K562 (cell line): ENCODE measurements around the gene USP4. TPM values are rescaled to one million over a fixed set of nuclear protein-coding genes. Genes with fewer than 3 reads are reported as not detected.

Experiments
- ATAC-seq: fragments of 200-7000 bp; cut with Tn5 transposase; 3 replicates; pipeline ENCODE4 v1.9.1; 2020; ENCODE audit warnings: moderate library complexity
- BruUV-seq: library from RNA; stranded (reverse); fragments of 400-500 nt; replicated peaks from 2 replicates; lab custom pipeline; 2021; lab: Mats Ljungman, UMichigan
- CTCF ChIA-PET: fragments of 300-600 bp; formaldehyde crosslinking; extraction: SDS; loops from one replicate; lab custom pipeline; 2021; ENCODE audit warnings: low intra/inter-chr PET ratio; lab: Yijun Ruan, JAX
- POLR2A ChIA-PET: fragments of 300-600, 350-650 bp; sonication (Branson Sonifier 250); formaldehyde crosslinking; extraction: SDS; loops from one replicate; lab custom pipeline; 2021; ENCODE audit warnings: antibody characterized with exemption, inconsistent platforms; lab: Yijun Ruan, JAX
- DNase-seq, 4 experiments: peaks; one replicate each; pipeline versions ENCODE4 v3.0.0 to v3.0.0-alpha.2; 2011 to 2018; ENCODE audit warnings: low spot score in 3 of 4, mixed read lengths in 3 of 4; ENCODE audit errors: extremely low read depth in 1 of 4
- FAIRE-seq: peaks from 2 replicates; lab custom pipeline; 2011; peaks lifted over from hg19 to GRCh38; lab: Jason Lieb, UNC
- H2AFZ ChIP-seq: 2 replicates; pipeline ENCODE4 v1.6.0; 2011; ENCODE audit warnings: low read depth, low read length, control low read depth, inconsistent platforms
- H3K27ac ChIP-seq: fragments of 200-600 bp; 3 replicates; pipeline ENCODE4 v1.8.0; 2011; ENCODE audit warnings: low read depth, mild to moderate bottlenecking, control low read depth, inconsistent platforms, low read length, moderate library complexity, mixed read lengths; ENCODE audit errors: extremely low read depth
- H3K27me3 ChIP-seq, 2 experiments: fragments of 300-600 bp in 1 of 2; 2 replicates in 1 of 2; 3 replicates in 1 of 2; pipeline versions ENCODE4 v1.6.0 to v1.8.0; 2011; ENCODE audit warnings: inconsistent platforms in 2 of 2, low read length in 2 of 2, mild to moderate bottlenecking in 1 of 2, mixed read lengths in 1 of 2, moderate library complexity in 1 of 2; ENCODE audit not compliant: control insufficient read depth in 2 of 2, insufficient read depth in 2 of 2
- H3K36me3 ChIP-seq: fragments of 300-600 bp; 3 replicates; pipeline ENCODE4 v1.8.0; 2011; ENCODE audit warnings: mild to moderate bottlenecking, low read length, inconsistent platforms; ENCODE audit not compliant: control insufficient read depth, insufficient read depth
- H3K4me1 ChIP-seq, 2 experiments: fragments of 200-600 bp in 1 of 2; replicated peaks in 1 of 2; 2 replicates in 1 of 2; 3 replicates in 1 of 2; pipeline versions ENCODE4 v1.5.1 to v1.8.0; 2011; ENCODE audit warnings: inconsistent platforms in 2 of 2, low read length in 2 of 2, mild to moderate bottlenecking in 1 of 2, mixed read lengths in 1 of 2, moderate library complexity in 1 of 2; ENCODE audit not compliant: control insufficient read depth in 2 of 2, insufficient read depth in 2 of 2
- H3K4me2 ChIP-seq: 2 replicates; pipeline ENCODE4 v1.6.1; 2011; ENCODE audit warnings: low read length, control low read depth, inconsistent platforms, mixed read lengths; ENCODE audit not compliant: insufficient read depth
- H3K4me3 ChIP-seq: fragments of 200-600 bp; sonication (generic), shearing (Covaris generic); 2 replicates; pipeline ENCODE4 v1.5.1; 2016; ENCODE audit warnings: control low read depth, inconsistent platforms
- H3K79me2 ChIP-seq: fragments of 200-600 bp; 3 replicates; pipeline ENCODE4 v1.8.0; 2011; ENCODE audit warnings: low read length, inconsistent platforms; ENCODE audit not compliant: control insufficient read depth, insufficient read depth
- H3K9ac ChIP-seq, 2 experiments: 2 replicates each; pipeline versions ENCODE4 v1.6.0 to v1.6.1; 2011; ENCODE audit warnings: low read depth in 2 of 2, low read length in 2 of 2, control low read depth in 1 of 2, inconsistent platforms in 1 of 2, mild to moderate bottlenecking in 1 of 2, mixed read lengths in 1 of 2; ENCODE audit not compliant: insufficient read depth in 1 of 2
- H3K9me1 ChIP-seq: one replicate; pipeline ENCODE4 v1.6.0; 2011; ENCODE audit warnings: inconsistent platforms, mild to moderate bottlenecking, low read length, moderate library complexity; ENCODE audit not compliant: control insufficient read depth, insufficient read depth
- H3K9me3 ChIP-seq: replicated peaks from 2 replicates; pipeline ENCODE4 v1.5.1; 2011; ENCODE audit warnings: low read depth, low read length, inconsistent platforms; ENCODE audit not compliant: control insufficient read depth, insufficient read depth
- H4K20me1 ChIP-seq: replicated peaks from 2 replicates; pipeline ENCODE4 v1.6.1; 2011; ENCODE audit warnings: low read length, inconsistent platforms, mixed read lengths; ENCODE audit not compliant: control insufficient read depth, insufficient read depth
- CBFA2T3 ChIP-seq: fragments of 450-650 bp; IDR thresholded peaks from 2 replicates; pipeline ENCODE4 v1.6.1; 2017
- CBX3 ChIP-seq, 2 experiments: IDR thresholded peaks; 1 replicate in 1 of 2; 2 replicates in 1 of 2; pipeline ENCODE4 v1.6.1; 2012; ENCODE audit warnings: inconsistent platforms in 2 of 2, low read length in 2 of 2, borderline replicate concordance in 1 of 2, control low read depth in 1 of 2
- COPS2 ChIP-seq: fragments of 450-650 bp; conservative IDR thresholded peaks from 2 replicates; pipeline ENCODE4 v1.6.1; 2016; ENCODE audit warnings: mild to moderate bottlenecking, moderate library complexity
- CREB3L1 ChIP-seq: fragments of 450-650 bp; IDR thresholded peaks from 2 replicates; pipeline ENCODE4 v1.6.1; 2014; ENCODE audit warnings: low read depth, mild to moderate bottlenecking, moderate library complexity, borderline replicate concordance
- ELF2 ChIP-seq: fragments of 250-450 bp; sonication (Bioruptor Pico); IDR thresholded peaks from 2 replicates; pipeline ENCODE4 v1.5.0; 2021; ENCODE audit warnings: mild to moderate bottlenecking
- EP400 ChIP-seq: fragments of 450-650 bp; IDR thresholded peaks from 2 replicates; pipeline ENCODE4 v1.6.1; 2017; ENCODE audit warnings: antibody characterized with exemption, mild to moderate bottlenecking, moderate library complexity
- ETS1 ChIP-seq: conservative IDR thresholded peaks from 2 replicates; pipeline ENCODE4 v1.6.1; 2011; ENCODE audit warnings: low read depth, mild to moderate bottlenecking, low read length; ENCODE audit not compliant: control insufficient read depth
- PCBP1 ChIP-seq: fragments of 200-400 bp; formaldehyde crosslinking; IDR thresholded peaks from 2 replicates; pipeline ENCODE4 v1.6.1; 2018; ENCODE audit warnings: mild to moderate bottlenecking, low read depth, low read length; ENCODE audit not compliant: poor library complexity, severe bottlenecking
- RBM34 ChIP-seq: fragments of 200-400 bp; formaldehyde crosslinking; IDR thresholded peaks from 2 replicates; pipeline ENCODE4 v1.6.1; 2018; ENCODE audit warnings: low read length, borderline replicate concordance; ENCODE audit not compliant: insufficient read depth
- RFX7 ChIP-seq: fragments of 250-450 bp; sonication (Bioruptor Pico); IDR thresholded peaks from 2 replicates; pipeline ENCODE4 v1.5.1; 2021; ENCODE audit warnings: mild to moderate bottlenecking
- SMARCA4 ChIP-seq: fragments of 450-650 bp; IDR thresholded peaks from 2 replicates; pipeline ENCODE4 v1.6.1; 2016
- SMARCC2 ChIP-seq: fragments of 450-650 bp; IDR thresholded peaks from 2 replicates; pipeline ENCODE4 v1.6.1; 2017; ENCODE audit warnings: antibody characterized with exemption, moderate library complexity, mild to moderate bottlenecking, low read depth
- SNIP1 ChIP-seq: fragments of 450-650 bp; IDR thresholded peaks from 2 replicates; pipeline ENCODE4 v1.7.1; 2017; ENCODE audit warnings: low read depth, mild to moderate bottlenecking
- TAF1 ChIP-seq: IDR thresholded peaks from 2 replicates; pipeline ENCODE4 v1.6.1; 2011; ENCODE audit warnings: mild to moderate bottlenecking, low read length, moderate library complexity; ENCODE audit not compliant: insufficient read depth, control insufficient read depth, severe bottlenecking; ENCODE audit errors: extremely low read depth
- TFAM ChIP-seq: fragments of 250-450 bp; sonication (Bioruptor Pico); conservative IDR thresholded peaks from 2 replicates; pipeline ENCODE4 v1.5.0; 2021; ENCODE audit warnings: mild to moderate bottlenecking, moderate library complexity
- ZC3H8 ChIP-seq: fragments of 450-650 bp; IDR thresholded peaks from 2 replicates; pipeline ENCODE4 v1.6.1; 2017
- ZNF174 ChIP-seq: fragments of 250-450 bp; sonication (Bioruptor Pico); IDR thresholded peaks from 2 replicates; pipeline ENCODE4 v1.4.0; 2020; ENCODE audit warnings: mild to moderate bottlenecking
- WGBS: fragments of 100-300 bp; shearing (Covaris generic); methylation state at CpG from one replicate; pipeline ENCODE4 v1.1.6; 2016; ENCODE audit warnings: low coverage, mixed read lengths; ENCODE audit not compliant: insufficient coverage; ENCODE audit errors: missing lambda C conversion rate; 5-methylcytosine and 5-hydroxymethylcytosine counted together
- in situ Hi-C: fragments of 300-500 bp; cut with MboI; formaldehyde crosslinking; loops from 4 replicates; pipeline ENCODE4 v1.15.0; 2018; ENCODE audit warnings: inconsistent platforms, mixed read lengths
- intact Hi-C: fragments of 100-400 bp; cut with micrococcal nuclease; formaldehyde crosslinking; loops from 2 replicates; pipeline ENCODE4 v1.14.2; 2022
- polyA plus RNA-seq, 8 experiments: library from polyadenylated mRNA; depleted of rRNA in 4 of 8; stranded (reverse) in 5 of 8; unstranded in 3 of 8; fragments of >200 nt; fragmentation: Nextera tagmentation in 2 of 8; fragmentation: Illumina TruSeq in 1 of 8; extraction: Ambion mirVana in 2 of 8; extraction: Trizol in 1 of 8; gene quantifications; 2 replicates each; pipeline versions ENCODE4 v1.2.1 to v1.2.3, GENCODE V29; 2011 to 2014; ENCODE audit warnings: inconsistent platforms in 1 of 8, missing spikeins in 1 of 8
- total RNA-seq, 7 experiments: library from RNA; depleted of rRNA in 6 of 7; stranded (reverse); fragments of >200 nt in 6 of 7; fragmentation: Illumina TruSeq in 2 of 7; extraction: Trizol in 2 of 7; gene quantifications; 2 replicates each; pipeline versions ENCODE4 v1.2.1 to v1.2.3, GENCODE V29; 2011 to 2021; ENCODE audit warnings: low replicate concordance in 1 of 7
- TF ChIP-seq, protein P1 (sequence below): fragments of 250-450 bp; sonication (Bioruptor Pico); IDR thresholded peaks from 2 replicates; pipeline ENCODE4 v1.5.0; 2021

The USP4 gene
- total and polyA plus RNA-seq, 9 of the 15 experiments (the other 6 are each of a cell fraction or from before 2014, with no cell fraction given), result 11.8 to 40.4 (median 22.9) TPM

DNA sequence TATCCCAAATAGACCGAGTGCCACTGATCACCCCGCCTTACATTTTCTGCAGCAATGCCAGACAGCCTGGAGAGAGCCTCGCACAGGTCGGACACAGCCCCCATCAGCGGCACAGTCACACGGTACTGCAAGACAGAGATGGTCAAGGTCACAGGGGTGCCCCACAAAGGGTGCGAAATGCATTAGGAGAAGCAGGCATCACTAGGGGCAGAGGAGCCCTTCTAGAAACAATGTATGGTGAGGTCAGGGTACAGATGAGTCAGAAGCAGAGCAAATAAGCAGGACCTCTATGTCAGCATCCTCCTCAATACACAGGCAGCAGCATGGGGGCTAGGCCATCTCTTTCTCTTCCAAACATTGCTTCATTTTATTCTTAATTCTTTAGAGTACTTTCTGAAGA, 41.3 kb downstream of the USP4 start (continued):
- TF ChIP-seq SMARCC2, result no peak
- TF ChIP-seq CREB3L1, result no peak
- no peak for TF ChIP-seq CBX3 (IDR thresholded peaks at IDR 0.05; ENCODE audit: borderline replicate concordance in 1 of 2, low read length in 2 of 2)
- TF ChIP-seq COPS2, result no peak

- POLR2A ChIA-PET, result interaction anchor here (0.7 kb wide), 1 partner anchor 149 kb away, joined by 3 read pairs; no protein-coding TSS in a partner anchor
- no peak for TF ChIP-seq SNIP1
- no peak for TF ChIP-seq CBFA2T3
- no peak for TF ChIP-seq PCBP1
- TF ChIP-seq, protein P1, sequence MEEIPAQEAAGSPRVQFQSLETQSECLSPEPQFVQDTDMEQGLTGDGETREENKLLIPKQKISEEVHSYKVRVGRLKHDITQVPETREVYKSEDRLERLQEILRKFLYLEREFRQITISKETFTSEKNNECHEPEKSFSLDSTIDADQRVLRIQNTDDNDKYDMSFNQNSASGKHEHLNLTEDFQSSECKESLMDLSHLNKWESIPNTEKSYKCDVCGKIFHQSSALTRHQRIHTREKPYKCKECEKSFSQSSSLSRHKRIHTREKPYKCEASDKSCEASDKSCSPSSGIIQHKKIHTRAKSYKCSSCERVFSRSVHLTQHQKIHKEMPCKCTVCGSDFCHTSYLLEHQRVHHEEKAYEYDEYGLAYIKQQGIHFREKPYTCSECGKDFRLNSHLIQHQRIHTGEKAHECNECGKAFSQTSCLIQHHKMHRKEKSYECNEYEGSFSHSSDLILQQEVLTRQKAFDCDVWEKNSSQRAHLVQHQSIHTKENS, result no peak
- no peak for TF ChIP-seq RBM34
- TF ChIP-seq SMARCA4, result no peak
- TF ChIP-seq ETS1, result no peak
- TF ChIP-seq TFAM (CRISPR knock-in tag), result no peak
- no peak for TF ChIP-seq RFX7 (CRISPR knock-in tag)
- TF ChIP-seq ZC3H8, result no peak
- no peak for TF ChIP-seq EP400
- no peak for TF ChIP-seq TAF1
- TF ChIP-seq ELF2, result no peak
- no peak for TF ChIP-seq ZNF174 (CRISPR knock-in tag)
Measured at GRCh38 chr3:49296781-49297411, 43.0 kb downstream of the USP4 start.

More at GRCh38 chr3:49296781-49297411, 43.0 kb downstream of the USP4 start:
- no peak overlapping the region for H3K9ac ChIP-seq
- intact Hi-C loops, result no loop called here
- in situ Hi-C loops, result no loop called here
- no TSS peak for BruUV-seq
- no peaks in the 10 kb centered on the region for H3K79me2 ChIP-seq
- no peaks in the 10 kb centered on the region for H3K4me1 ChIP-seq
- no peak for DNase-seq
- WGBS, result 100% methylated on average over 1 of the region's 2 CpGs
- CTCF ChIA-PET, result no interaction called here
- no peak overlapping the region for H3K4me2 ChIP-seq
- no peak for FAIRE-seq
- no peaks in the 10 kb centered on the region for H3K9me3 ChIP-seq
- peaks cover 70% of the 10 kb centered on the region for H3K36me3 ChIP-seq
- no peak for ATAC-seq
- H3K9me1 ChIP-seq, result no peaks in the 10 kb centered on the region
- no peak overlapping the region; the same call in 2 of the 3 replicates for H3K27ac ChIP-seq
- H2AFZ ChIP-seq, result no peak overlapping the region
- H4K20me1 ChIP-seq, result no peaks in the 10 kb centered on the region
- H3K4me3 ChIP-seq, result no peak overlapping the region
- no peaks in the 10 kb centered on the region for H3K27me3 ChIP-seq
